ENCODE measurements around the gene RASL10A. TPM values are rescaled to one million over a fixed set of nuclear protein-coding genes. Genes with fewer than 3 reads are reported as not detected.
A peak's percentile ranks its signal among the peaks of the same experiment; 100 is the strongest.
"Not testable (repeated sequence)": the region's sequence is repeated elsewhere in the genome, so short reads cannot be mapped to it uniquely, and the experiment has no call there.

RASL10A gene
- total RNA-seq, 2 experiments from 2014 or later = 0.35 TPM; not detected in 1

DNA sequence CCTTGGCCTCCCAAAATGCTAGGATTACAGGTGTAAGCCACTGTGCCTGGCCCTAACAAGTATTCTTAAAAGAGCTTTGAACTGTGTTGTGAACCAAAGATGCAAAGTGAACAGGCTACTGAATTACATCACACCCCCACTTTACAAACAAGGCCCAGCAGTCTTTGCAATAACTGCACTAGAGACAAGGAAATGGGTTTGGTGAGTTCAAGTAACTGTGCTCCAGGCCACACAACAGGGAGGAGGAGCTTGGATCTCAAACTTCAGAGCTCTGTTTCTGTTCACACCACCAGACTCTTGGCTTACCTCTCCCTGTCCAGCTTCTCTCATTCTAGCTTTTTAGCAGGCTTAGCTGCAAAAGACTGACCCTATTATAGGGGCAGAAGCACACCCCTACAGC, 30.4 kb upstream of the RASL10A start:
- DNase-seq (no peak), ATAC-seq (no peak)
- Mint-ChIP-seq H3K27ac (no peak overlapping the region), H3K9me3 (ENCODE audit: low read depth) (no peaks in the 10 kb centered on the region), H3K4me1 (no peaks in the 10 kb centered on the region), H3K36me3 (ENCODE audit: low read depth) (peaks cover 28% of the 10 kb centered on the region), H3K27me3 (no peaks in the 10 kb centered on the region), H3K4me3 (no peak overlapping the region)
- POLR2A ChIA-PET = no interaction called here
- intact Hi-C loops (cut with DNase I, micrococcal nuclease) = no loop called here
- CTCF ChIA-PET = interaction anchor here (0.7 kb wide), 2 partner anchors 83 to 125 kb away, joined by 3 read pairs; no protein-coding TSS in a partner anchor

DNA sequence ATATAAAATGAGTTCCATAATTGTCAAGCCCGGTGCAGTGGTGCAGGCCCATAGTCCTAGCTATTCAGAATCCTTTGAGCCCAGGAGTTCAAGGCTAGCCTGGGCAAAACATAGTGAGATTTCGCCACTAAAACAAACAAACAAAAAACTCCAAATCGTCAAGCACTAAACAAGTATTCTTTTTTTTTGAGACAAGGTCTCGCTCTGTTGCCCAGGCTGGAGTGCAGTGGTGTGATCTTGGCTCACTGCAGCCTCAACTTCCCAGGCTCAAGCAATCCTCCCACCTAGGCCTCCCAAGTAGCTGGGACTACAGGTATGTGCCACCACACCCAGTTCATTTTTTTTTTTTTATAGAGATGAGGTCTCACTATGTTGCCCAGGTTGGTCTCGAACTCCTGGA, 29.4 kb upstream of the RASL10A start:
- CTCF ChIA-PET = not testable (repeated sequence)
- H3K36me3 Mint-ChIP-seq (ENCODE audit: low read depth) = peaks cover 30% of the 10 kb centered on the region

DNA sequence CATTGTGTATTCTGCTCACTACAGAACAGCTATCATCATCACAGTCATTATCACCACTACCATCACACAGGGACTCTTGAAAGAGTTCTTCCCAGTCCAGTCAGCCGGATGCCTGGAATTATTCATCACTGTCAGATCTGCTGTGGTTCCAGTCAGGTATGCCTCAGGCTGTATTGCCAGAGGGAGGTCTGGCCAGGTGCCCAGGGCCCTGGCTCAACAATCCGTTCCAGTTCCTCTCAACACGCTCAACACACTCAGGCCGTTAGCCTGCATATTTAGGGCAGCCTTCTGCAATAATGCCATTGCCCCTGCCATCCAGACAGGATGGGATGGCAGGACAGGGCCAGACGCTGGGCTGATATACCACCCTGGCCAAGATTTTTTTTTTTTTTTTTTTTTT, 28.6 kb upstream of the RASL10A start:
- no peak for DNase-seq
- Mint-ChIP-seq H3K4me3 (no peak overlapping the region), H3K4me1 (no peaks in the 10 kb centered on the region), H3K9me3 (ENCODE audit: low read depth) (no peaks in the 10 kb centered on the region), H3K27me3 (no peaks in the 10 kb centered on the region), H3K36me3 (ENCODE audit: low read depth) (peaks cover 37% of the 10 kb centered on the region), H3K27ac (no peak overlapping the region)
- no peak for ATAC-seq
- POLR2A ChIA-PET = no interaction called here
- CTCF ChIA-PET = no interaction called here
- intact Hi-C loops (cut with DNase I, micrococcal nuclease) = no loop called here

More for the DNA sequence above, 29.4 kb upstream of the RASL10A start:
- H3K27ac Mint-ChIP-seq; H3K27me3 Mint-ChIP-seq; H3K4me3 Mint-ChIP-seq; H3K4me1 Mint-ChIP-seq; H3K9me3 Mint-ChIP-seq (ENCODE audit: low read depth); ATAC-seq; DNase-seq; POLR2A ChIA-PET; intact Hi-C loops (cut with DNase I, micrococcal nuclease): not testable (repeated sequence)

DNA sequence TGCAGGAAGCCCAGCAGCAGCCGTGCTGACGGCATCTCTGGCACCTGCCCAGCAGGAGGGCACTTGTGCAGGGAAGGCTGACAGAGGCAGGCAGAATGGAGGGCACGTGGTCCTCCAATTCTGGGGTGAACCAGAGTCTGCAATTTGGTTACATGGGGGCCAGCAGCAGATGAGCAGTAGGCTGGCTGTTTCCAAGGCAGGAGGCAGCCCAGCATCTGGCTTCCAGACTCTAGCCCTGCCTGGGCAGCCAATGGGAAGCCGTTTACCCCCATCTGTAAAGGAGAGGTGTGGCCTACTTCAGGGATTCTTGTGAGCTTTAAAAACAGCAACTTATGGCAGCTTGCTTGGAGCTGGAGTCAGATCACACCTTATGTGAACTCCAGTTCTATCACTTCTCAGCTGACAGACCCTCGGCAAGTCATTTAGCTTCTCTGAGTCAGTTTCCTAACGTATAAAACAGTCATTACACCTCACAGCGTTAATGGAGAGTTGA, 27.9 kb upstream of the RASL10A start:
- Mint-ChIP-seq H3K36me3 (ENCODE audit: low read depth) (peaks cover 38% of the 10 kb centered on the region), H3K27me3 (no peaks in the 10 kb centered on the region)

DNA sequence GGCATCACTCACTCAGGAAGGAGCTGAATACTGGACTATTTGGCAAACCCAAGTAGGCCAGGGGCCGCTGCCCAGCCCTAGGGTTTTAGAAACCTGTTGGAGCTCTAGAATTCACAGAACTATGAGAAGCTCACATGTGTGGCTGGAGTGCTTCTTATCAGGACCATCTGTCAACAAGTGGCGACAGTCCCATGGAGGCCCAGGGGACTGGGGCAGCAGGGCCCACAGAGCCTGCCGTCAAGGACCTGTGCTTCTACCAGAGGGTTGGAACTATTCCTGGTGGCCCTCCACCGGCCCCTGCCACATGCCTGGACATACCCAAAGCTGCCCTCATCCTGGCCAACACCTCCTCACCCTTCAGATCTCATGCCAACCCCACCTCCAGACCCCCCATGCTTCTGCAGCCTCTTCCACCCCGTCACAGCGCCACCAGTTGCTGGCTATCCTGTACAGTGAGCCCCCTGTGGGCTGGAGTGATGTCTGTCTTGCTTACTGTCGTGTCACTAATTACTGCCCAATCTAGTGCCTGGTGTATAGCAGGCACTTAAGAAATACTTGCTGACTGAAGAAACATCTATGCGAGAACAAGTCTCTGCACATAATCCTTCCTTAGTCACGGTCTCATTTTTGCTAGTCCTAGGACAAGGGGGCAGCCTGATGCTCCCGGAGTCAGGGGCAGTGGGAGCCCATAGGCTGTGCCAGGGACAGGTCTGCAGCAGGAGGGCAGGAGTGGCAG, 27.2 kb upstream of the RASL10A start:
- H3K4me3 Mint-ChIP-seq = no peak overlapping the region
- H3K4me1 Mint-ChIP-seq = no peaks in the 10 kb centered on the region
- H3K27ac Mint-ChIP-seq = no peak overlapping the region
- H3K9me3 Mint-ChIP-seq (ENCODE audit: low read depth) = no peaks in the 10 kb centered on the region
- ATAC-seq = no peak
- H3K27me3 Mint-ChIP-seq = no peaks in the 10 kb centered on the region
- H3K36me3 Mint-ChIP-seq (ENCODE audit: low read depth) = peaks cover 38% of the 10 kb centered on the region
- CTCF ChIA-PET = interaction anchor here (0.5 to 0.6 kb wide), 2 partner anchors 9 to 27 kb away, joined by 3 read pairs; no protein-coding TSS in a partner anchor
- intact Hi-C loops (cut with DNase I, micrococcal nuclease) = no loop called here
- POLR2A ChIA-PET = no interaction called here
- no peak for DNase-seq

More for the DNA sequence above, 27.9 kb upstream of the RASL10A start:
- Mint-ChIP-seq H3K4me3 (no peak overlapping the region), H3K27ac (no peak overlapping the region), H3K4me1 (no peaks in the 10 kb centered on the region), H3K9me3 (ENCODE audit: low read depth) (no peaks in the 10 kb centered on the region)
- DNase-seq = no peak
- intact Hi-C loops (cut with DNase I, micrococcal nuclease) = no loop called here
- POLR2A ChIA-PET = no interaction called here
- CTCF ChIA-PET = interaction anchor here (0.5 kb wide), 1 partner anchor 26 kb away, joined by 3 read pairs; no protein-coding TSS in a partner anchor
- peak; percentile 80 for ATAC-seq

DNA sequence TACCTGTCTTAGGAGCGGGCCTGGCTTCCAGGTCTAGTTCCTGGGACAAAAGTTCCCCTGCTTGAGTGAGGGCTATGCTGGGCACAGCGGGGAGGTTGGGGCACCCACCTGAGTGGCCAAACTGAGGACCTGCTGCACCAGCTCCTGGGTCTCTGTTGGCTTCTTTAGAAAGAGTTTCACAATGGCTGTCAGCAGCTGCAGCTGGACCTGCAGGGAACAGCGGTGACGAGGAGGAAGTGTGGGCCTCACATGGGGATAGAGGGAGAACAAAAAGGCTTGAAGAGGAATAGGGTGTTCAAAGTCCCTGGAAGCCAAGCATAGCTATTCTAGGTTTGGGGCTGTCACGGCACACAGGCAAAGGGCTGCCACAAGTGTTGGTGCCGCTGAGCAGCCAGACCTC, 26.7 kb upstream of the RASL10A start:
- Mint-ChIP-seq H3K36me3 (ENCODE audit: low read depth) (peaks cover 34% of the 10 kb centered on the region), H3K4me1 (no peaks in the 10 kb centered on the region), H3K4me3 (no peak overlapping the region), H3K27ac (no peak overlapping the region), H3K9me3 (ENCODE audit: low read depth) (no peaks in the 10 kb centered on the region), H3K27me3 (no peaks in the 10 kb centered on the region)
- CTCF ChIA-PET = interaction anchor here (0.6 kb wide), 1 partner anchor 9 kb away, joined by 3 read pairs; no protein-coding TSS in a partner anchor
- POLR2A ChIA-PET = no interaction called here
- DNase-seq (no peak), ATAC-seq (no peak)
- intact Hi-C loops (cut with DNase I, micrococcal nuclease) = no loop called here

DNA sequence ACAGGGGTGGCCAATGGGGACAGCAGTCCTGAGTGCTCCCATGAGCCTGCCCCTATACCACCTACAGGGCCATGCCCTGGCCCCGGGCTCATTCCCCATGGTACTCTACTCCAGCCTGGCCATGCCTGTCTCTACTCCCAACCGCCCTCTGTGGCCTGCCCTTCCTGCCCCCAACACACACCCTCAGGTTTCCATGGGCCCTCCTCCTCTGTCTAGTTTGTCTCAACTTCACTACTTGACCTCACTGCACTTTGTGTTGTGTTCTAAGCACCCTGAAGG, 26.3 kb upstream of the RASL10A start:
- no peaks in the 10 kb centered on the region for H3K27me3 Mint-ChIP-seq
- ATAC-seq (no peak), DNase-seq (no peak)
- ChIA-PET CTCF (interaction anchor here (0.6 kb wide), 1 partner anchor 10 kb away, joined by 3 read pairs; no protein-coding TSS in a partner anchor), POLR2A (no interaction called here)
- intact Hi-C loops (cut with DNase I, micrococcal nuclease) = no loop called here
- H3K4me3 Mint-ChIP-seq = no peak overlapping the region
- no peaks in the 10 kb centered on the region for H3K9me3 Mint-ChIP-seq (ENCODE audit: low read depth)
- peaks cover 36% of the 10 kb centered on the region for H3K36me3 Mint-ChIP-seq (ENCODE audit: low read depth)
- H3K27ac Mint-ChIP-seq = no peak overlapping the region
- no peaks in the 10 kb centered on the region for H3K4me1 Mint-ChIP-seq

DNA sequence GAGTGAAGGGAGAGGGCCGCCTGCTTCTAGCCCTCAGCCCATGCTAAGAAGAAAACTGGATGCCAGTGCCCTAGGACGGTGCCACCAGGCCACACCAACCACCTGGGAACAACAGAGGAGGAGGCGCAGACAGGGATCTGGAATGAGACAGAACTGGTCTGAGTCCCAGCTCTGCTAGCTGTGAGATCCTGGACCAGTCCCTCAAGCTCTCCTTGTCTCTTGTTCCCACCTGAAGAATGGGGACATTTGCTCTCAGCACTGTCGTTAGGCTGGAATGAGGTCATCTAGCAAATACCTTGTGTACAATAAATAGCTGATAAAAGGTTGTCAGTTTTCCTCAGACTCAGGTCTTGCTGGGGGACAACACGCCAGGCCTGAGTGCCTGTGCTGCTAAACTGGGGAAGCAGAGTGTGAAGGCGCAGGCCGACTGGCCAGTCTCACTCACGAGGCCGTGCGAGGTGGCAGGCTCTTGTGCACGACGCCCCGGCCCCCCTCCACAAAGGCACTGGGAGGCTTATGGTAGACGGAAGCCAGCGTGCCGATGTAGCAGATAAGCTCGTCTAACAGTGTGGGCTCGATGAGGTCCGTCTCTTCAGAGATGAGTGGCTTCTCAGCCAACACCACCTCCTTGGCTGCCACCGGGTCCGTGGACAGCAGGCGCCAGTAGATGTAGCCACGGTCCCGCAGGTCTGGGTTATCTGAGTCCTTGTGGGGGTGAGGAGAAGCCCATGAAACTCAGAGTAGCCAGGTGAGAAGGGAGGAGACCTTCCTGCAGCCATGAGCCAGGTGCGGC, 25.8 kb upstream of the RASL10A start:
- Mint-ChIP-seq H3K9me3 (ENCODE audit: low read depth) (no peaks in the 10 kb centered on the region), H3K4me3 (no peak overlapping the region), H3K4me1 (no peaks in the 10 kb centered on the region), H3K27me3 (no peaks in the 10 kb centered on the region), H3K27ac (no peak overlapping the region), H3K36me3 (ENCODE audit: low read depth) (peaks cover 38% of the 10 kb centered on the region)
- no peak for DNase-seq
- ChIA-PET POLR2A (no interaction called here), CTCF (interaction anchor here (0.6 kb wide), 1 partner anchor 934 kb away, joined by 4 read pairs; no protein-coding TSS in a partner anchor)
- ATAC-seq = no peak
- intact Hi-C loops (cut with DNase I, micrococcal nuclease) = no loop called here

DNA sequence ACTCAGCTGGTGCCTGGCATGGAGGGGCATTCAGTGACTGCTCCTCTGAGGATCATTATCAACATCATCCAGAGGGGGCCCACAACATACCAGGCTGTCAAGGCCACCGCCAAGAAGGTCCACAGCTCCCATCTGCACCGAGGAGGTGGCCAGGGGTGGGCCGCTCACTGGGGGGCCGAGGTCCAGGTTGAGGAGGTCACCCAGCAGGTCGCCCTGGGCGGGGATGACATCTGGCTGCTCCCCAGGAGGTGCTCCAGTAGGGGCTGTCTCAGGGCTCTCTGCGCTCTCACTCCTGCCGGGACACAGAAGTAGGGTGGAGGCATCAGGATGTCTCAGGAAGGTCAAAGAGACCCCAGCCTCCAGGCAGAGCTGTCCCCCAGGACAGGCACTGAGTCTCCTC, 25.1 kb upstream of the RASL10A start:
- DNase-seq = no peak
- no peaks in the 10 kb centered on the region for H3K27me3 Mint-ChIP-seq
- H3K27ac Mint-ChIP-seq = no peak overlapping the region
- peaks cover 41% of the 10 kb centered on the region for H3K36me3 Mint-ChIP-seq (ENCODE audit: low read depth)
- no peak for ATAC-seq
- POLR2A ChIA-PET = no interaction called here
- H3K9me3 Mint-ChIP-seq (ENCODE audit: low read depth) = no peaks in the 10 kb centered on the region
- intact Hi-C loops (cut with DNase I, micrococcal nuclease) = no loop called here
- H3K4me1 Mint-ChIP-seq = no peaks in the 10 kb centered on the region
- CTCF ChIA-PET = interaction anchor here (0.6 kb wide), 1 partner anchor 934 kb away, joined by 4 read pairs; no protein-coding TSS in a partner anchor
- H3K4me3 Mint-ChIP-seq = no peak overlapping the region

DNA sequence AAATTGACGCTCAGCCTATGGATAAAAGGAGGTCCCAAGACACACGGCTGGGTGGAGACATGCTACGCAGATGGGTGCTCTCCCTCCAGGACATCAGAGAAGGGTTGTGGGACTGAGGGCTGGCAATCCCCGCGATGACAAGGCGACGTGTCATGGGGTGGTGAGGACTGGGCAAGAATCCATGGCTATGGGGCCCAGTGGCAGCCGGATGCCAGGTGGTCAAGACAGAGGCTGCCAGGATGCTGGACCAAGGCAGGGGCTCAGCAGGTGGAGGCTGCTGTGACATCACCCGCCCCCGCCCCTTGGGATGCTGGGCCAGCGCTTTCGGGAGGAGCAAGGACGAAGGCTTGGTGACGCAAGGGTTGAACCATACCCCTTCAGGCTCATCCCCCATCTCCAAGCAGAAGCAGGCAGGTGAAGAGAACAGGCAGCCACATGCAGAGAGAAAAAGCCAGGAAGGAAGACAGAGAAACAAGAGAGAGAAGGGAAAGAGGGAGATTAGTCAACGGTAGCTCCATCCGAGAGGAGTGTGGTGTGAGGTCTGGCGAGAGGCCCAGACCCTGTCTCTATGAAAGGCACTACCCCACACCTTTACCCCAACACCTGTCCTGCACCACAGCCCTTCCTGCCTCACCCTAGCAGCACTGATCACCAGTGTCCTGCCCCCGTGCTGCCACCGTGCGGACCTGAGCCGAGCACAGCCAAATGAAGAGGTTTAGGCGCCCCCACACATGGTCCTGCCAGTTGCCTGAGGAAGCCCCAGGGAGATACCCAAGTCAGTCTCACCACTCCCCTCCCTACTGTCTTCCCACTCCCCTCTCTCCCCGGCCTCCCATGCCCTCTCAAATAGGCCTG, 24.1 kb upstream of the RASL10A start:
- intact Hi-C loops (cut with DNase I, micrococcal nuclease) = no loop called here
- Mint-ChIP-seq H3K4me1 (no peaks in the 10 kb centered on the region), H3K27ac (no peak overlapping the region), H3K4me3 (no peak overlapping the region), H3K36me3 (ENCODE audit: low read depth) (peaks cover 40% of the 10 kb centered on the region), H3K27me3 (no peaks in the 10 kb centered on the region), H3K9me3 (ENCODE audit: low read depth) (no peaks in the 10 kb centered on the region)
- DNase-seq (no peak), ATAC-seq (no peak)
- ChIA-PET CTCF (no interaction called here), POLR2A (no interaction called here)

DNA sequence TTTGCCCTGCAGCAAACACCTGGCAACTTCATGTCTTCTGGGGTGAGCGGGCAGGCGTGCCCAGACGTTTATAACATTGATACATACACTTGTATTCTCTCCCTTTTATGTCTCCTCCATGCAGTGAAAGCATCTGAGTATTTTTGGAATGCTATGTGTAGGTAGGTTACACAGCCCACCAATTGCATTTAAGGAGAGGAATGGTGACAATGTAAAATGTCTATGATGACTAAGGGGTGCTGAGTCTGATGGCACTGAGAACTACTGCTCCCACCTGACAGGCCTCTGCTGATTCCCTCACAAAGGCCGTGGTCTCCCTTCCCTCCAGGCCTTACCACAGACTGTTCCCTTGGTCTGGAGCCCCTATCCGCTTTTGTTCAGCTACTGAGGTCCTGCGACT, 22.9 kb upstream of the RASL10A start:
- Mint-ChIP-seq H3K36me3 (ENCODE audit: low read depth) (peaks cover 33% of the 10 kb centered on the region), H3K4me1 (no peaks in the 10 kb centered on the region), H3K4me3 (no peak overlapping the region), H3K27me3 (no peaks in the 10 kb centered on the region), H3K27ac (no peak overlapping the region), H3K9me3 (ENCODE audit: low read depth) (no peaks in the 10 kb centered on the region)
- ATAC-seq = no peak
- CTCF ChIA-PET = no interaction called here
- no peak for DNase-seq
- POLR2A ChIA-PET = no interaction called here
- intact Hi-C loops (cut with DNase I, micrococcal nuclease) = no loop called here

Measured in activated CD4-positive, alpha-beta T cell treated with anti-CD3 and anti-CD28 coated beads for 36 hours (primary cell).